GM19438 (cell line): Measurements from ENCODE around the gene CREB3L1.

ENCODE experiments used
- ATAC-seq: cut with Tn5 transposase; IDR thresholded peaks from one replicate; pipeline ENCODE4 v1.9.1; 2021; ENCODE audit warnings: low read depth; ENCODE audit not compliant: unreplicated experiment

Gene CREB3L1

GRCh38 chr11:46271875-46272815, 5.3 kb upstream of the CREB3L1 start:
- ATAC-seq = no peak

GRCh38 chr11:46272816-46273427, 4.5 kb upstream of the CREB3L1 start:
- no peak for ATAC-seq

- ATAC-seq = no peak
Measured at GRCh38 chr11:46273511-46274205, 3.8 kb upstream of the CREB3L1 start.

GRCh38 chr11:46275964-46276641, 1.4 kb upstream of the CREB3L1 start:
- no peak for ATAC-seq

GRCh38 chr11:46277313-46277621, 195 bp upstream of the CREB3L1 start:
- ATAC-seq = no peak

- no peak for ATAC-seq
Measured at GRCh38 chr11:46278387-46279125, 1.1 kb downstream of the CREB3L1 start.

- ATAC-seq = no peak
Measured at GRCh38 chr11:46279126-46280099, 2.0 kb downstream of the CREB3L1 start.

GRCh38 chr11:46280706-46281105, 3.2 kb downstream of the CREB3L1 start:
- no peak for ATAC-seq

- no peak for ATAC-seq
Measured at GRCh38 chr11:46281371-46281831, 3.9 kb downstream of the CREB3L1 start.

- no peak for ATAC-seq
Measured at GRCh38 chr11:46285173-46285572, 7.7 kb downstream of the CREB3L1 start.

GRCh38 chr11:46285594-46286033, 8.2 kb downstream of the CREB3L1 start:
- ATAC-seq = no peak

GRCh38 chr11:46286789-46287188, 9.3 kb downstream of the CREB3L1 start:
- ATAC-seq = no peak

GRCh38 chr11:46288451-46288850, 11.0 kb downstream of the CREB3L1 start:
- ATAC-seq = no peak

- no peak for ATAC-seq
Measured at GRCh38 chr11:46290011-46290410, 12.5 kb downstream of the CREB3L1 start.

GRCh38 chr11:46290598-46291309, 13.3 kb downstream of the CREB3L1 start:
- no peak for ATAC-seq

- no peak for ATAC-seq
Measured at GRCh38 chr11:46291441-46292150, 14.1 kb downstream of the CREB3L1 start.

GRCh38 chr11:46293066-46293465, 15.6 kb downstream of the CREB3L1 start:
- ATAC-seq = no peak

GRCh38 chr11:46293641-46294103, 16.2 kb downstream of the CREB3L1 start:
- no peak for ATAC-seq
